ENCODE measurements around the gene MBNL1.

MBNL1 gene

DNA sequence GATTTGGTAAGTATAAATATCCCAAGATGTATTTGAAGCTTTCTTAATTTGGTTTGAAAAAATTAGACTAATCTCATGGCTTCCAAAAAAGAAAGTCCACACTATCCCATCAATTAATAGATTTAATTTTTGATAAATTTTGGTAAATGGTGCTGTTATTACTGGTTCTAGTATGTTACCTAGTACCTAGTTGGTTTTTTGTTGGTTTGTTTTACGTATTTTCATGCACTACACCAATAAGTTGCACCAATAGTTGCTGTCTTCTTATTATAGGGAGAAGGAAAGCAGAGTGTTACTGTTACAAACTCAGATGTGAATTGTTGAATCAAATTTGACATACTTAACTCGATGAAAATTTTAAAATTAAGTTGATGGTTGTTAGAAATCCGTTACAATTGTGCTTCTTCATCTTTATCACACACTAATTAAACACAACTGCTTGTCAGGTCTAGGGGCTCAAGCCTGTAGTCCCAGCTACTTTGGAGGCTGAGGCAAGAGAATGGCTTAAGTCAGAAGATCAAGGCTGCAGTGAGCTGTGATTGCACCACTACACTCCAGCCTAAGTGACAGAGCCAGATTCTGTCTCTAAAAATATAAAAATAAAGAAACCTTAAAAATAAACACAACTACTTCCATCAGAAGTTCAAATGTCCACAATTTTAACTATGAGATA, 23.1 kb upstream of the MBNL1 start:
- TF ChIP-seq, protein P1, sequence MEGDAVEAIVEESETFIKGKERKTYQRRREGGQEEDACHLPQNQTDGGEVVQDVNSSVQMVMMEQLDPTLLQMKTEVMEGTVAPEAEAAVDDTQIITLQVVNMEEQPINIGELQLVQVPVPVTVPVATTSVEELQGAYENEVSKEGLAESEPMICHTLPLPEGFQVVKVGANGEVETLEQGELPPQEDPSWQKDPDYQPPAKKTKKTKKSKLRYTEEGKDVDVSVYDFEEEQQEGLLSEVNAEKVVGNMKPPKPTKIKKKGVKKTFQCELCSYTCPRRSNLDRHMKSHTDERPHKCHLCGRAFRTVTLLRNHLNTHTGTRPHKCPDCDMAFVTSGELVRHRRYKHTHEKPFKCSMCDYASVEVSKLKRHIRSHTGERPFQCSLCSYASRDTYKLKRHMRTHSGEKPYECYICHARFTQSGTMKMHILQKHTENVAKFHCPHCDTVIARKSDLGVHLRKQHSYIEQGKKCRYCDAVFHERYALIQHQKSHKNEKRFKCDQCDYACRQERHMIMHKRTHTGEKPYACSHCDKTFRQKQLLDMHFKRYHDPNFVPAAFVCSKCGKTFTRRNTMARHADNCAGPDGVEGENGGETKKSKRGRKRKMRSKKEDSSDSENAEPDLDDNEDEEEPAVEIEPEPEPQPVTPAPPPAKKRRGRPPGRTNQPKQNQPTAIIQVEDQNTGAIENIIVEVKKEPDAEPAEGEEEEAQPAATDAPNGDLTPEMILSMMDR (IDR thresholded peaks at IDR 0.05; ENCODE audit: low read length, missing control alignments): no peak
- no peak overlapping the region for H3K4me3 ChIP-seq (replicated peaks; ENCODE audit: low read depth, low read length)
- no peak for DNase-seq (ENCODE audit: low read depth)

DNA sequence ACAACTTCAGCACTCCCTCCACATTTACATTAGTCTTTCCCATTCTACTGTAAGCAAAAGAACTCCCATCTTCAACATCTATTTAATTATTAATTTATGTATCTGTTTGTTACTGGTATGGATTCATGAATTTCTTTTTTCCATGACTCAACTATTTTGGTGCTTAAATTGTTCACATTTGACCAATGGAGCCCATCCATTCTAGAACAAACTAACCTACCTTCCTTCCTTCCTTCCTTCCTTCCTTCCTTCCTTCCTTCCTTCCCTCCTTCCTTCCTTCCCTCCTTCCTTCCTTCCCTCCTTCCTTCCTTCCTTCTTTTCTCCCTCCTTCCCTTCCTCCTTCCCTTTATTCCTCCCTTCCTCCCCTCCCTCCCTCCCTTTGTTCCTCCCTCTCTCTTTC, 16.8 kb upstream of the MBNL1 start:
- H3K4me3 ChIP-seq (replicated peaks; ENCODE audit: low read depth, low read length): no peak overlapping the region
- DNase-seq (ENCODE audit: low read depth): no peak
- TF ChIP-seq, protein P1 (IDR thresholded peaks at IDR 0.05; ENCODE audit: low read length, missing control alignments): no peak

DNA sequence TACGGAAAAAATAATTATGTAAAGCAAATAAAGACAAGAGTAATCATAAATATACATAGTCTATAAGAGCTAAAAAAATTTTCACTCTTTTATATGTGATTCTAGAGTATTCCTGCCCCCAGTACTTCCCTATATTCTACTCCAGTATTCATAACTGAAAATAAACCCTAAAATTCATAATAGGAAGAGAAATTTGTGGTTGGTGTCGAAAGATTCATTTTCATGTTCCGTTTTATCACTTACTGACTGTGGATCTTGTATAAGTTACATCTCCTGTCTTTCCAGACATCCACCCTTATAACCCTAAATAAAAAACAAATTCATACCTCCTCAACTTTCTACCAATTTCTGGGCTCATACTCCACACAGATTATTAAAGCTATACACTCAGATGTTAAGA, 16.0 kb upstream of the MBNL1 start:
- TF ChIP-seq, protein P1 (IDR thresholded peaks at IDR 0.05; ENCODE audit: low read length, missing control alignments): no peak
- no peak overlapping the region for H3K4me3 ChIP-seq (replicated peaks; ENCODE audit: low read depth, low read length)
- no peak for DNase-seq (ENCODE audit: low read depth)

DNA sequence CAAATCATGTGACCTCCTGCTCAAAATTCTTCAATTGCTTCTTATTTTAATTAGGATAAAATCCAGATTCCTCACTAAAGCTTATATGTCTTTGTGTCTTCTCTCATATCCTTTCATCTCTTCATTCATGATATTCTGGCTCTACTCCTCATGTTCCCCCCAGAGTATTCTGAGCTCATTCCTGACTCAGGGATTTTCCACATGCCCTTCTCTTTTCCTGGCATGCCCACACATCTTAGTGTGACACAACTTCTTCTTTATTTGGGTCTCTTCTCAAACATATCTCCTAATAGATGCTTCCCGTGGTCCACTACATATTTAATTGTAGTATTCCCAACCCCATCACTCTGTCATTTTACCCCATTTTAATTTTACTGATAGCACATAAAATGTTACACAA, 15.2 kb upstream of the MBNL1 start:
- TF ChIP-seq, protein P1 (IDR thresholded peaks at IDR 0.05; ENCODE audit: low read length, missing control alignments): no peak

DNA sequence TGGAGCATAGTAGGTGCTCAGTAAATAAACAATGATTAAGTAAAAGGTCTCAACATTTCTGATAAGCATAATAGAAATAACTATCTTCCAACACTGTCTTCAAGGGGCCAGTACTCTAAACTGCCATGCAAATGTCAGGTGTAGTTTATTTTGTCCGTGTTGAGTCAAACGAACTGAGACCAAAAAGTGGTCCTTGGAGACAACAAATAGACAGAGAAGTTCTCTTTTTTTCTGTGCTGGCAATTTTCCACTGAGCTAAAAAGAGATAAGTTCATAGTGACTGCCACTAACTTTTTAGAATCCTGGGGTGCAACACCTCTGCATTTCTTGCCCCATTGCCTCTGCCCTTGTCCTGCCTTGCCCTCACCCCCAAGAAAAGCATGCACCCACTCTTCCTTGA, 14.7 kb upstream of the MBNL1 start:
- no peak overlapping the region for H3K4me3 ChIP-seq (replicated peaks; ENCODE audit: low read depth, low read length)
- TF ChIP-seq, protein P1 (IDR thresholded peaks at IDR 0.05; ENCODE audit: low read length, missing control alignments): no peak
- no peak for DNase-seq (ENCODE audit: low read depth)

More for the DNA sequence above, 15.2 kb upstream of the MBNL1 start:
- H3K4me3 ChIP-seq (replicated peaks; ENCODE audit: low read depth, low read length): no peak overlapping the region
- no peak for DNase-seq (ENCODE audit: low read depth)

DNA sequence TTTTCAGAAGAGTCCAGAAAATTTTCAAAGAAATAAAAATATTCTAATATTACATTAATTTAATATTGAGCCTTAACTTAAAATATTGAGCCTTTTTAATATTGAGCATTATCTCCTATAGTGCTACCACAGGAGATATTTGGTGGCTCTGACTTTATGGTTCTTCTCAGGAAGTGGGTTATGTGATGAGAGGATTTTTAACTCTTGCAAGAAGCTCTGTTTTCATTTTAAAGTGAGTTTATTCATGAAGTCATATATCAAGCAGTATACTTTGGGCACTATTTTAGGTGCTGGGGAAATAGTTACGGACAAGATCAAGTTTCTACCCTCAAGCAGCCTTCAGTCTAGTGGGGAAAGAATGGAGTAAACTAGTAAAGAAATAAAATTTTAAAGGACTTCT, 13.4 kb upstream of the MBNL1 start:
- no peak overlapping the region for H3K4me3 ChIP-seq (replicated peaks; ENCODE audit: low read depth, low read length)
- TF ChIP-seq, protein P1 (IDR thresholded peaks at IDR 0.05; ENCODE audit: low read length, missing control alignments): no peak
- no peak for DNase-seq (ENCODE audit: low read depth)

Measured in fibroblast of pulmonary artery (primary cell).